Esophagus squamous epithelium (tissue), 5 donors: ENCODE results near the gene DHRS3. TPM values are rescaled to one million over a fixed set of nuclear protein-coding genes. Genes with fewer than 3 reads are reported as not detected.
"Not testable (repeated sequence)": the region's sequence is repeated elsewhere in the genome, so short reads cannot be mapped to it uniquely, and the experiment has no call there.

Experiments
- DNase-seq: peaks from one replicate; lab custom pipeline; 2025; lab: John Stamatoyannopoulos, UW
- H3K27ac ChIP-seq, 4 donors: fragments of 200-600 bp; sonication (generic); one replicate each; pipeline ENCODE4 v1.5.1; 2016 to 2019; ENCODE audit warnings: mild to moderate bottlenecking in 1 of 4
- H3K27me3 ChIP-seq, 4 donors: fragments of 200-600 bp; sonication (generic); 1 replicate in 3 of 4; 2 replicates in 1 of 4; pipeline versions ENCODE4 v1.5.1 to v1.6.0; 2017 to 2021; ENCODE audit warnings: antibody characterized with exemption in 1 of 4
- H3K36me3 ChIP-seq, 3 donors: fragments of 200-600 bp; sonication (generic); one replicate each; pipeline ENCODE4 v1.5.1; 2016 to 2019
- H3K4me1 ChIP-seq, 3 donors: fragments of 200-600 bp; sonication (generic); one replicate each; pipeline ENCODE4 v1.5.1; 2017 to 2019
- H3K4me3 ChIP-seq, 4 donors: fragments of 200-600 bp; sonication (generic); 1 replicate in 3 of 4; 2 replicates in 1 of 4; pipeline ENCODE4 v1.5.1; 2016 to 2019; ENCODE audit warnings: mild to moderate bottlenecking in 2 of 4, moderate library complexity in 1 of 4
- H3K9me3 ChIP-seq, 3 donors: fragments of 200-600 bp; sonication (generic); one replicate each; pipeline ENCODE4 v1.5.1; 2016 to 2019
- POLR2A ChIP-seq, 4 donors: fragments of 450-650 bp; IDR thresholded peaks; one replicate each; pipeline ENCODE4 v1.6.1; 2017; ENCODE audit warnings: antibody characterized with exemption in 4 of 4, mild to moderate bottlenecking in 4 of 4, moderate library complexity in 3 of 4
- WGBS, 2 donors: methylation state at CpG; one replicate each; pipeline ENCODE4 v1.1.5; 2018; 5-methylcytosine and 5-hydroxymethylcytosine counted together
- intact Hi-C: fragments of 100-400 bp; cut with DNase I; formaldehyde crosslinking; loops from one replicate; pipeline ENCODE4 v1.15.0; 2022
- total RNA-seq, 4 donors: library from RNA; depleted of rRNA; stranded (reverse); fragments of >200 nt; gene quantifications; one replicate each; pipeline ENCODE4 v1.1.0, GENCODE V29; 2016
- TF ChIP-seq, protein P1 (sequence below), 6 experiments: fragments of 450-650 bp in 4 of 6; fragments of 200-600 bp in 2 of 6; sonication (generic) in 2 of 6; IDR thresholded peaks; one replicate each; pipeline ENCODE4 v1.5.1; 2016 to 2019; ENCODE audit warnings: antibody characterized with exemption in 6 of 6, mild to moderate bottlenecking in 4 of 6, moderate library complexity in 4 of 6
- donor health status: DM: yes; HTN: yes; CAD: no.

The DHRS3 gene
- total RNA-seq, 4 donors from 2014 or later, result 87.7 to 166 (median 117) TPM

DNA sequence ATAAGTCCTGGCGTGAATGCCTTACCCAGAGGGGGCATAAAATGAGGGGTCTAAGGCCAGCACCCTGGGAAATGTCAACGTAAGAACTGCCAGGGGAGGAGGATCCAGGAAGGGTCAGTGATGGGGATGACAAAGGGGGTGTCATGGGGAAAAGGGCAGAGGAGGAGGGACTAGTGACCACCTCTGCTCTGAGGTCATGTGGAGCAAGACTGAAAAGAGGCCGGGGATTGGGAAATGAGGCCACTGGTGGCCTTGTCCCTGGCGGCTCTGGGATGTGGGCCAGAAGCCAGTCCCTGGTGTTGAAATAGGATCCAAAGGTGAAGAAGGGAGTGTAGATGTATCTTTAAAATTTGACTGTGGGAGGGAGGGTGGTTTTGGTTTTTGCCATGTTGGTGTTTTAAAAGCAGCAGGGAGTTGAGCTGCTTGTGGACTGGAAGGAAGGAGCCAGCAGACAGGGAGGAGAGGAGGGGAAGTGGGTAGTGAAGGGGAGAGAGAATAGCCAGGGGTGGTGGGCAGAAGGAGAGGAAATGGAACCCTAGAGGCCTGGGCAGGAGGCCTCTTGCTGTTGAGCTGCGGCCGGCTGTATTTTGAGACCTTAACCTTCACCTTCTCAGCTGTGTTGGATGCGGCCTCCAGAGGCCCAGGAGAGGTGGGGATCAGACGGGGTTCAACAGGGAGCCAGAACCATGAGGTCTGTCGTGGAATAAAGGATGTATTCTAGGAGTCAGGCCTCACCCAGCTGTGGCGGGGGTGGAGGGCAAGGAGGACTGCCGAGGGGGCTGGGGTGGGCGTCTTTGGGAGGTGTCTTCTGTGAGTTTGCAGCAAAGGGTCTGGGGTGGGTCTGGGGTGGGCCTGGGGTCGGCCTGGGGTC is 92.5 kb downstream of the DHRS3 start:
- no peak for DNase-seq
- Histone ChIP-seq H3K4me1 (peaks cover 0 to 18% (median 10%) of the 10 kb centered on the region in 3 donors), H3K9me3 (no peaks in the 10 kb centered on the region), H3K27me3 (no peaks in the 10 kb centered on the region), H3K27ac (peak overlapping the region in 1 of 4 donors; percentile 17), H3K36me3 (no peaks in the 10 kb centered on the region), H3K4me3 (no peak overlapping the region)
- TF ChIP-seq, protein P1, sequence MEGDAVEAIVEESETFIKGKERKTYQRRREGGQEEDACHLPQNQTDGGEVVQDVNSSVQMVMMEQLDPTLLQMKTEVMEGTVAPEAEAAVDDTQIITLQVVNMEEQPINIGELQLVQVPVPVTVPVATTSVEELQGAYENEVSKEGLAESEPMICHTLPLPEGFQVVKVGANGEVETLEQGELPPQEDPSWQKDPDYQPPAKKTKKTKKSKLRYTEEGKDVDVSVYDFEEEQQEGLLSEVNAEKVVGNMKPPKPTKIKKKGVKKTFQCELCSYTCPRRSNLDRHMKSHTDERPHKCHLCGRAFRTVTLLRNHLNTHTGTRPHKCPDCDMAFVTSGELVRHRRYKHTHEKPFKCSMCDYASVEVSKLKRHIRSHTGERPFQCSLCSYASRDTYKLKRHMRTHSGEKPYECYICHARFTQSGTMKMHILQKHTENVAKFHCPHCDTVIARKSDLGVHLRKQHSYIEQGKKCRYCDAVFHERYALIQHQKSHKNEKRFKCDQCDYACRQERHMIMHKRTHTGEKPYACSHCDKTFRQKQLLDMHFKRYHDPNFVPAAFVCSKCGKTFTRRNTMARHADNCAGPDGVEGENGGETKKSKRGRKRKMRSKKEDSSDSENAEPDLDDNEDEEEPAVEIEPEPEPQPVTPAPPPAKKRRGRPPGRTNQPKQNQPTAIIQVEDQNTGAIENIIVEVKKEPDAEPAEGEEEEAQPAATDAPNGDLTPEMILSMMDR (IDR thresholded peaks at IDR 0.05), result no peak
- TF ChIP-seq POLR2A (IDR thresholded peaks at IDR 0.05), result no peak
- WGBS, 2 donors, result 90 to 91% methylated on average over 7 to 9 of the region's 13 CpGs
- intact Hi-C loops, result no loop called here

DNA sequence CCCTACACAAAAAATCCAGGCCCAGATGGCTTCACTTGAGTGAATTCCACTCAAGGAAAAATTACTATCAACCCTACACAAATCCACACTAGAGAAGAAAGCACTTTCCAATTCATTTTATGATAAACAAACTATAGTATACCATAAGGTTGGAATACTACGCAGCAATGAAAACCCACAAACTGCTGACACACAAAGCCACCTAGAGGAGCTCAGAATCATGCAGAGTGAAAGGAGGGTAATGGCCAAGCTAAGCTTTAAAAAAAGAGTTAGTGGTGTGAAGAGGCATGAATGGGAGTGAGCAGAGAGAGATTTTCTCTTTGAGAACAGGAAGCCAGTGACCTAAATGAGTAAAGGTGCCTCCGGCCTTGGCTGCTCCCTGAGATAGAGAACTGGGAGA is 93.7 kb downstream of the DHRS3 start:
- no peak overlapping the region for H3K4me3 ChIP-seq
- no peaks in the 10 kb centered on the region for H3K36me3 ChIP-seq
- intact Hi-C loops, result no loop called here
- no peaks in the 10 kb centered on the region for H3K27me3 ChIP-seq
- no peak for DNase-seq
- peaks cover 0 to 24% (median 10%) of the 10 kb centered on the region in 3 donors for H3K4me1 ChIP-seq
- H3K9me3 ChIP-seq, result no peaks in the 10 kb centered on the region
- WGBS, 2 donors, result 90 to 100% methylated on average over 2 of the region's 2 CpGs
- no peak for TF ChIP-seq POLR2A (IDR thresholded peaks at IDR 0.05)
- TF ChIP-seq, protein P1 (IDR thresholded peaks at IDR 0.05), result no peak
- H3K27ac ChIP-seq, result no peak overlapping the region

DNA sequence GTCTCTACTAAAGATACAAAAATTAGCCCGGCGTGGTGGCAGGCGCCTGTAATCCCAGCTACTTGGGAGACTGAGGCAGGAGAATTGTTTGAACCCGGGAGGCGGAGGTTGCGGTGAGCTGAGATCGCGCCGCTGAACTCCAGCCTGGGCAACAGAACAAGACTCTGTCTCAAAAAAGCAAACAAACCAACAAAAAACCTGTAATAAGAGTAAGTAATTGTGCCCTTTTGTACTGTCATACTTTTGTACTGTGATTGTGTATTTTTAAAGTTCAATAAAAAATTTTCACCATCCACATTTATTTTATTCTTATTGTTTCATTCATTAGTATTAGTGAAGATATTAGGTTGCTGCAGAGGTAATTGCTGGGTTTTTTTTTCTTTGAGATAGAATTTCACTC is 95.2 kb downstream of the DHRS3 start:
- H3K27ac ChIP-seq, H3K9me3 ChIP-seq, DNase-seq, H3K27me3 ChIP-seq, H3K4me3 ChIP-seq, H3K36me3 ChIP-seq, intact Hi-C loops: not testable (repeated sequence)
- H3K4me1 ChIP-seq, result peaks cover 0 to 25% (median 4%) of the 10 kb centered on the region in 3 donors
- 97 to 98% methylated on average over 9 of the region's 9 CpGs for WGBS, 2 donors

DNA sequence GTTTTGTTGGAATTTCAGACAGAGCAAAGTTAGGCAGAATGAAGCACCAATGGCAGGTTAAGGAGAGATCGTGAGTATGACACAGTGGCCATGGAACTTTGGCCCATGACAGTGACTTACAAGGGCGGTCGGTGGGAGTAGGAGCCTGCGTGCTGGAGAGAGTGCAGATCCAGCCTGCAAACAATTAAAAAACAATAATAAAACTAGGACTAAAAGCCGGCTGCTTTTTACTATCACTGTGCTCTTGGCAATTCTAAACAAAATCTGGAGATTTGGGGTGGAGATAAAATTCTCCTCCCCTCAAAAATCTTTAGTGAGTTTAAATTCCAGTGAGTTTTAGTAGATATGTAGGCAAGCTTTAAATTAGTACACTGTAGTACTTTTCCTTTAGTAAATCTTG is 96.9 kb downstream of the DHRS3 start:
- DNase-seq, result no peak
- no peaks in the 10 kb centered on the region for H3K36me3 ChIP-seq
- TF ChIP-seq POLR2A (IDR thresholded peaks at IDR 0.05), result no peak
- TF ChIP-seq, protein P1 (IDR thresholded peaks at IDR 0.05), result no peak
- no peak overlapping the region for H3K4me3 ChIP-seq
- no peaks in the 10 kb centered on the region for H3K27me3 ChIP-seq
- H3K27ac ChIP-seq, result no peak overlapping the region
- H3K4me1 ChIP-seq, result peaks cover 0 to 22% (median 4%) of the 10 kb centered on the region in 3 donors
- no peaks in the 10 kb centered on the region for H3K9me3 ChIP-seq
- whole genome bisulfite sequencing, 2 donors, result 76 to 83% methylated on average over 5 of the region's 5 CpGs
- intact Hi-C loops, result no loop called here

DNA sequence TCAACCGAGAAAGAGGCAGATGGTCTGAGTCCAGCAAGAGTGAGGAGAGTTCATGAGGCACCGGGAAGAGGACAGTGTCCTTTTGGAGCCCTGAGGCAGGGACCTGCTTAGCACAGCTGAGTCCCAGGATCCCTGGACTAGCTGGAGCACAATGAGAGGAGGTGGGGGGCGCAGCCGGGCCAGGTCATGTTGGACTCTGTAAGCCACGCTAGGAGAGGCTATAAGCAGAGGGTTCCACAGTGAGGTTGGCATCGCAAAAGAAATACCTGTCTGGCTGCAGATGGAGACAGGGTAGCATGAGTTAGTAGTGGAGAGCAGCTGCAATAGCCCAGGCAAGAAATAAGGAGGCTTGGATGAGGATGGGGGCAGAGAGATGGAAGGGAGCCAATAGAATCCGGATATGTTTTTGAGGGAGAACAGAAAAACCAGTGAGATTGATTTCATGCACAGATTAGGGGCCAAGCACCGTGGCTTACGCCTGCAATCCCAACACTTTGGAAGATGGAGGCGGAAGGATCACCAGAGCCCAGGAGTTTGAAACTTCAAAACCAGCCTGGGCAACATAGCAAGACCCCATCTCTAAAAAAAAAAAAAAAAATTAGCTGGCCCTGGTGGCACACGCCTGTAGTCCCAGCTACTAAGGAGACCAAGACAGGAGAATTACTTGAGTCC is 98.2 kb downstream of the DHRS3 start:
- H3K36me3 ChIP-seq, result no peaks in the 10 kb centered on the region
- no peaks in the 10 kb centered on the region for H3K9me3 ChIP-seq
- no peaks in the 10 kb centered on the region for H3K27me3 ChIP-seq
- intact Hi-C loops, result no loop called here
- H3K4me3 ChIP-seq, result no peak overlapping the region
- peak overlapping the region in 3 of 4 donors; percentile 32 to 65 (median 62) for H3K27ac ChIP-seq
- no peak for DNase-seq
- H3K4me1 ChIP-seq, result peaks cover 0 to 17% (median 4%) of the 10 kb centered on the region in 3 donors
- no peak for TF ChIP-seq POLR2A (IDR thresholded peaks at IDR 0.05)
- TF ChIP-seq, protein P1 (IDR thresholded peaks at IDR 0.05), result no peak
- 82 to 86% methylated on average over 11 of the region's 11 CpGs for WGBS, 2 donors
